OCI-M2 (cell line): ENCODE data around the gene MACROD1.
"Not testable (repeated sequence)": the region's sequence is repeated elsewhere in the genome, so short reads cannot be mapped to it uniquely, and the experiment has no call there.

ENCODE experiments used
- DNase-seq: peaks from one replicate; lab custom pipeline; 2025; ENCODE audit not compliant: unreplicated experiment; lab: John Stamatoyannopoulos, UW

Gene MACROD1

GRCh38 chr11:64185693-64186491 lies 20.0 kb upstream of the MACROD1 start, which contains the start of gene STIP1:
STIP1 (plus strand) TSS chr11:64186171; CDS start chr11:64186262, 91 bp downstream.
- peak; percentile 94 for DNase-seq

GRCh38 chr11:64185175-64185692 lies 19.3 kb upstream of the MACROD1 start:
- DNase-seq, result no peak

GRCh38 chr11:64183890-64184289 lies 18.0 kb upstream of the MACROD1 start:
- DNase-seq, result no peak

- DNase-seq, result peak; percentile 47
These were observed 15.8 kb upstream of the MACROD1 start for GRCh38 chr11:64181506-64182411.

GRCh38 chr11:64180891-64181290 lies 15.0 kb upstream of the MACROD1 start:
- DNase-seq, result no peak

GRCh38 chr11:64178951-64179639 lies 13.2 kb upstream of the MACROD1 start:
- no peak for DNase-seq

GRCh38 chr11:64178203-64178602 lies 12.3 kb upstream of the MACROD1 start:
- no peak for DNase-seq

GRCh38 chr11:64176751-64177150 lies 10.8 kb upstream of the MACROD1 start:
- DNase-seq, result no peak

GRCh38 chr11:64173616-64174355 lies 7.9 kb upstream of the MACROD1 start:
- DNase-seq, result no peak

- no peak for DNase-seq
These were observed 4.5 kb upstream of the MACROD1 start for GRCh38 chr11:64170419-64170818.

- no peak for DNase-seq
These were observed 452 bp downstream of the MACROD1 start for GRCh38 chr11:64165481-64165841.

- no peak for DNase-seq
These were observed 1.3 kb downstream of the MACROD1 start for GRCh38 chr11:64164392-64165312.

GRCh38 chr11:64163951-64164350 lies 2.0 kb downstream of the MACROD1 start:
- DNase-seq, result no peak

GRCh38 chr11:64162769-64163168 lies 3.1 kb downstream of the MACROD1 start:
- not testable (repeated sequence) for DNase-seq

GRCh38 chr11:64161037-64161436 lies 4.9 kb downstream of the MACROD1 start:
- no peak for DNase-seq

GRCh38 chr11:64157631-64158394 lies 8.1 kb downstream of the MACROD1 start:
- DNase-seq, result no peak

- DNase-seq, result no peak
These were observed 9.5 kb downstream of the MACROD1 start for GRCh38 chr11:64156235-64157011.

GRCh38 chr11:64153812-64154211 lies 12.1 kb downstream of the MACROD1 start:
- DNase-seq, result no peak
